Measurements from ENCODE around the gene CHIA. TPM values are rescaled to one million over a fixed set of nuclear protein-coding genes. Genes with fewer than 3 reads are reported as not detected.
A peak's percentile ranks its signal among the peaks of the same experiment; 100 is the strongest.
"Not testable (repeated sequence)": the region's sequence is repeated elsewhere in the genome, so short reads cannot be mapped to it uniquely, and the experiment has no call there.

Gene CHIA
- total RNA-seq, 4 donors from 2014 or later = not detected

GRCh38 chr1:111320066-111320879 is 29.6 kb downstream of the CHIA start:
- Histone ChIP-seq H3K4me1 (no peaks in the 10 kb centered on the region), H3K9me3 (no peaks in the 10 kb centered on the region), H3K36me3 (no peaks in the 10 kb centered on the region), H3K27me3 (peaks cover 0 to 4% (median 0%) of the 10 kb centered on the region in 4 donors), H3K27ac (no peak overlapping the region), H3K4me3 (no peak overlapping the region)
- TF ChIP-seq CTCF (IDR thresholded peaks at IDR 0.05) = no peak
- TF ChIP-seq POLR2A (IDR thresholded peaks at IDR 0.05) = no peak
- intact Hi-C loops (cut with DNase I) = no loop called here
- WGBS, 2 donors = 69 to 84% methylated on average over 8 of the region's 12 CpGs
- no peak for DNase-seq

- H3K36me3 ChIP-seq = no peaks in the 10 kb centered on the region
- no peaks in the 10 kb centered on the region for H3K27me3 ChIP-seq
- 72% methylated on average over 1 of the region's 1 CpG for WGBS, 2 donors
- no peak for DNase-seq
- no peak overlapping the region for H3K27ac ChIP-seq
- intact Hi-C loops (cut with DNase I) = no loop called here
- no peak for TF ChIP-seq POLR2A (IDR thresholded peaks at IDR 0.05)
- no peak for TF ChIP-seq CTCF (IDR thresholded peaks at IDR 0.05)
- H3K9me3 ChIP-seq = peaks cover 0 to 5% (median 1%) of the 10 kb centered on the region in 3 donors
- H3K4me1 ChIP-seq = no peaks in the 10 kb centered on the region
- no peak overlapping the region for H3K4me3 ChIP-seq
Observed at GRCh38 chr1:111323231-111323630, 32.6 kb downstream of the CHIA start.

GRCh38 chr1:111332190-111332589 is 41.5 kb downstream of the CHIA start:
- Histone ChIP-seq H3K36me3 (no peaks in the 10 kb centered on the region), H3K9me3 (peaks cover 0 to 14% (median 9%) of the 10 kb centered on the region in 3 donors), H3K4me3 (no peak overlapping the region), H3K27ac (no peak overlapping the region), H3K4me1 (no peaks in the 10 kb centered on the region), H3K27me3 (no peaks in the 10 kb centered on the region)
- DNase-seq = no peak
- intact Hi-C loops (cut with DNase I) = loop anchor here (10.0 kb wide), 1 partner anchor 107 kb away; the partner anchor contains the start of gene CHI3L2
- WGBS, 2 donors = no CpG with 5 or more reads among the region's 1 CpG
- TF ChIP-seq POLR2A (IDR thresholded peaks at IDR 0.05) (no peak), CTCF (IDR thresholded peaks at IDR 0.05) (no peak)

- intact Hi-C loops (cut with DNase I) = loop anchor here (10.0 kb wide), 1 partner anchor 109 kb away; the partner anchor contains the start of gene CHI3L2
- H3K9me3 ChIP-seq = no peaks in the 10 kb centered on the region
- H3K27me3 ChIP-seq = no peaks in the 10 kb centered on the region
- no peaks in the 10 kb centered on the region for H3K4me1 ChIP-seq
- no peak overlapping the region for H3K27ac ChIP-seq
- 45 to 49% methylated on average over 2 of the region's 2 CpGs for WGBS, 2 donors
- no peak overlapping the region for H3K4me3 ChIP-seq
- H3K36me3 ChIP-seq = no peaks in the 10 kb centered on the region
- TF ChIP-seq CTCF (IDR thresholded peaks at IDR 0.05) (peak in 5 of 6 experiments; percentile 26 to 62 (median 46)), POLR2A (IDR thresholded peaks at IDR 0.05) (no peak)
- DNase-seq = no peak
Observed at GRCh38 chr1:111334169-111334568, 43.5 kb downstream of the CHIA start.

- not testable (repeated sequence) for H3K4me1 ChIP-seq
- intact Hi-C loops (cut with DNase I) = loop anchor here (10.0 kb wide), 1 partner anchor 111 kb away; the partner anchor contains the start of gene CHI3L2
Observed at GRCh38 chr1:111335214-111335877, 44.7 kb downstream of the CHIA start.

GRCh38 chr1:111338849-111339248 is 48.2 kb downstream of the CHIA start:
- not testable (repeated sequence) for H3K9me3 ChIP-seq, H3K27ac ChIP-seq, H3K4me3 ChIP-seq, DNase-seq, H3K4me1 ChIP-seq, H3K36me3 ChIP-seq, H3K27me3 ChIP-seq
- intact Hi-C loops (cut with DNase I) = loop anchor here (10.0 kb wide), 1 partner anchor 114 kb away; the partner anchor contains the start of gene CHI3L2
- 60 to 88% methylated on average over 1 to 2 of the region's 2 CpGs for WGBS, 2 donors

More at GRCh38 chr1:111335214-111335877, 44.7 kb downstream of the CHIA start:
- 74 to 83% methylated on average over 6 to 11 of the region's 15 CpGs for WGBS, 2 donors
- DNase-seq, H3K27me3 ChIP-seq, H3K9me3 ChIP-seq, H3K4me3 ChIP-seq, H3K36me3 ChIP-seq, H3K27ac ChIP-seq: not testable (repeated sequence)
